Measurements from ENCODE around the gene DLG2. TPM values are rescaled to one million over a fixed set of nuclear protein-coding genes. Genes with fewer than 3 reads are reported as not detected.

DLG2 gene
- total RNA-seq, 1 experiment from 2014 or later = 0.86 TPM

- DNase-seq (ENCODE audit: low spot score) = no peak
Observed at GRCh38 chr11:84675396-84676025, 951.6 kb downstream of the DLG2 start.

DNA sequence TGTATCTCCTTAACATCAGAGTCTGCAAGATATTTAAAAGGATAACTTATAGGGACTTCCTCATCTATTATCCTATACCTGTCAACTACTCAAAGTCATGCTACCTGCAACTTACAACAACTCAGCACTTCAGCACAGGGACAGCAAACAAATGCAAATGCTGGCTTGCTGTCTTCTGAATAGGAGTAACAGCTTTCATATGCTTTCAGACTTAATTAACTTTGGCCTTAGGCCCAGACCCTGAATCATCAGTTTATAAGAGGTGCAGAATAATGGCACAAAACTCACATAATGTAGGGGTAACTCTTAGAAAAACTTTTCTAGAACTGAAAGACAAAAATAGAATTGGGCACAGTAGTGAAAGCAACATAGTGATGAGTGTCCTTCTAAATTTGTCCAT lies 953.4 kb downstream of the DLG2 start:
- no peak for DNase-seq (ENCODE audit: low spot score)

GRCh38 chr11:84671325-84671999 lies 955.7 kb downstream of the DLG2 start:
- peak; percentile 47 for DNase-seq (ENCODE audit: low spot score)

DNA sequence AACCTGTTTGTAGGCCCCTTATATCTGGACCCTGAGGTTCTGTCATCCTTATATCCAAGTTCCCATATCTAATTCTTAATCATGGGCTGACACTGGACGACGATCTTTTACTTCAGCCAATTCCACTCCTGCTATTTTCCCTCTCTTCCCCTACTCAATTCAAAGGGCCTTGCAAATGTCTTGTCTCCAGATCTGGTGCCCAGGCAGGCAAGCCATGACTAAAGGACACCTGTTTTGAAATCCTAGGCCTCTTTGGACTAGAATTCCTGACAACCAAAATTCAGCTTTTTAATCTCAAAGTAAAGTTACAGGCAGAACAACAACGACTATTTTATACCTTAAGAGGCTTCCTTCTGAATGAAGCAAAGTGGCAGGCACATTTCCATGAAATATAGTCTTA lies 963.4 kb downstream of the DLG2 start:
- DNase-seq (ENCODE audit: low spot score) = no peak

DNA sequence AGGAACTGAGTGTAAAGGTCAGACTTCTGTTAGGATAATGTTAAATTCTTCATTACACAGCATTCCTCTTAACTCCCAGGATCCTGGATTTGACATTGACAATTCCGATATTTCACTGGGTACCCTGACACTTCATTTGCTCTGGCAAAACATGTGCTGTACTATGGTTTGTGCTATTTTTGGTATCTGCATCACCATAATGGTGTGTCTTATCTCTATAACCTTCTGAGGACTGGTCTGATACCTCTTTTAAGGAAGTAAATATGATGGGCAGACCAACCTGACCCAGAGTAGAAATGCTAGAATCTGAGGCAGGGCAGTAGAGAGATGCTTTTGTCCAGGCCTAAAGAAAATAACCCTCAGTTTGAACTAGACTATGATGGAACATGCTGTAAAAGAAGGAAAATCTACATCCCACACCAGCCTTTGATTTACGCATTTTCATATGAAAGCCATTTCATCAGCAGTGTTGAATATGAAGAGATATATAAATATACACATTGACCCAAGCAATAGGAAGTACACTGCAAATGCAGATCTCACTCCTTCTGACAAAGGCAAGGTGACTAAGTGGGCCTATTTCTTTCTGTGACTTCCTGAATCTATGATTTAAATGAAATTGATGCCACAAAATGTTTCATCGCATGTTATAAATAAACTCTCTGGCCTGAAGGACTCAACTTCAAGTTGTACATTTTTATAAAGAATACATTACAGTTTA lies 966.7 kb downstream of the DLG2 start:
- no peak for DNase-seq (ENCODE audit: low spot score)

GRCh38 chr11:84655712-84656111 lies 971.4 kb downstream of the DLG2 start:
- DNase-seq (ENCODE audit: low spot score) = no peak

GRCh38 chr11:84648471-84648870 lies 978.7 kb downstream of the DLG2 start:
- no peak for DNase-seq (ENCODE audit: low spot score)

- no peak for DNase-seq (ENCODE audit: low spot score)
Observed at GRCh38 chr11:84645988-84646694, 981.0 kb downstream of the DLG2 start.

DNA sequence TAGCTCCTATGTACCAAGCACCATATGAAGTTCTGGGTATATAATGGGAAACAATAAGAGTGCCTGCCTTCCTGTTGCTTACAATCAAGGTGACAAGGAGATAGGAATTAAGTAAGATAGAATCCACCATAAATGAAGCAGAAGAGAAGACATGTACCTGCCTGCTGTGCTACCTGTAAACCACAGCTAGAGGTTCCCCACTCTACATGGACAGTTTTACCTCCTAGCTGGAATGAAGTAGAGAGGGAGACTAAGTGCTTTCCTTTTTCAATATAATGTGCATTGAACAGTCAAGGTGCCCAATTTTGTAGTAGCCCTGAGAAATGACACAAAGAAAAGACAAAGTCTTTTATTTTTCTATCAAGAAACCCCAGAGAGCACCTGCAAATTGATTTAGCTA lies 984.6 kb downstream of the DLG2 start:
- no peak for DNase-seq (ENCODE audit: low spot score)

GRCh38 chr11:84634309-84634708 lies 992.8 kb downstream of the DLG2 start:
- DNase-seq (ENCODE audit: low spot score) = no peak

- no peak for DNase-seq (ENCODE audit: low spot score)
Observed at GRCh38 chr11:84628871-84629620, 998.1 kb downstream of the DLG2 start.

GRCh38 chr11:84626256-84626655 lies 1000.9 kb downstream of the DLG2 start:
- no peak for DNase-seq (ENCODE audit: low spot score)

DNA sequence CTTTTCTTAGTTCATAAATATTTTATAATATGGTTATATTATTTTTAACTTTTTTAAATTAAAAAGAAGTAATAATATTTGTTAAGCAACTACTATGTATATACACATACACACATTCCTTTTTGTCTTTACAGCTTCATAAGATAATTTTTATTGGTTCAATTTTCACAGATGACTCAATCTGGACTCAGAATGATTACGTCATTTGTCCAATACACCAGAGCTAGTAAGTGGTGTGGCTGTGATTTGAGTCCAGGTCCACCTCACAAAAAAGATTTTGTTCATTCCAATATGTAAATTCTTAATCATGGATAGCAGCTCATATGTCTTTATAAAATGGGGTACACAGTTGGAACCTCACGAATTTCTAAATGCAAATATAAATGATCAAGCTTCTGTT lies 1014.5 kb downstream of the DLG2 start:
- DNase-seq (ENCODE audit: low spot score) = no peak

GRCh38 chr11:84608837-84609196 lies 1018.3 kb downstream of the DLG2 start:
- no peak for DNase-seq (ENCODE audit: low spot score)

GRCh38 chr11:84607975-84608836 lies 1018.9 kb downstream of the DLG2 start:
- no peak for DNase-seq (ENCODE audit: low spot score)

DNA sequence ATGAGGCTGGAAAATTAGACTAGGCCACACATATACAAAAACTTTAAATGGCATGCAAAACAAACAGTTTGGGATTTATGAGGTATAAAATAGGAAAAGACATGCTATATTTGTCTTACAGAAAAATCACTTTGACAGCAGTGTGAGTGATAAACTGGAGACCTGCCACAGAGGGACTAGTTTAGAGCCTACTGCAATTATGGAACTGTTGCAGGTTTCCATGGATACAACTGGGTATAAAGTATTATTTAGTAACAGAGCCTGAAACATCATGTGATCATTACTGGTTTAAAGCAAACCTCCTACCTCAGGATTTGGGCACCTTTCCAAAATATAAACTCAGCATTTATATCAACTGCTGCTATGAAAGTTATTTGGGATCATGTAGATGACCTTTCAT lies 1032.5 kb downstream of the DLG2 start:
- no peak for DNase-seq (ENCODE audit: low spot score)

DNA sequence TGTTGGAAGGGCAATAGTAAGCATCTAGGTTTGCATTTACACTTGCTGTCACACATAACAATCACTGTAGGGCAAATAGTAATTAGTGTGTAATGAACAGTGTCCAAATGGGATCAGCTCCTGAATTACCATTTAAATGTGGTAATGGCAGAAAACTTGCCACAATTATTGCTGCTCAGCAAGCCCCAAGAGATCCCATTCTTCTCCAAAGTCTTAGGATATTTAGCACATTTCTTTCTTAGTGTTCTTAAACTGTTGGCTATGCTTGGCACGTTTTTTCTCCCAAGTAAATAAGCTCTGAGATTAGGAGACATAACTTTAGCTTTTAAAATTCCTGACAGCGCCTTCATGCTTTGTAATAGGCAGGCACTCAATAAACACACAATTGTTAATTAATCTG lies 1037.0 kb downstream of the DLG2 start:
- DNase-seq (ENCODE audit: low spot score) = no peak

- no peak for DNase-seq (ENCODE audit: low spot score)
Observed at GRCh38 chr11:84588131-84588829, 1038.9 kb downstream of the DLG2 start.

DNA sequence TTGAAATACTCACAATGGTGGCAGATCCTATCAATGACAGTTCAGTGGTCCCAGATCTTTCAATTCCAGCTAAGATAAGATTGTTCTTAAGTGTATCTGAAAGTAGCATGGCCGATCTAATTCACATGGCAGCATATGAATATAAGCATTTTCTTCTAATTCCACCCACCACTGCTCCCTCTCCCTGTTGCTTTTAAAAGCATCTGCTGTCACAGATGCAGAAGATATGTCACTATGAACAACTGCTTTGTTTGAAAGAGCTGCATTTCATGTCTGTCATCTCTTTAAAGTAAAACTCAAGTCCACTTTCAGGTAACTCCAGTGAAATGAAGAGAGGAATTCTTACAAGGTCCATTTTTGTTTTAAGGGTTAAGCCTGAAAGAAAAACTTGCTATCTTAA lies 1044.0 kb downstream of the DLG2 start:
- DNase-seq (ENCODE audit: low spot score) = no peak

- no peak for DNase-seq (ENCODE audit: low spot score)
Observed at GRCh38 chr11:84581083-84581482, 1046.1 kb downstream of the DLG2 start.
